Brain microvascular endothelial cell (primary cell): ENCODE measurements around the gene ATG101.

Experiments used
- DNase-seq: peaks from one replicate; pipeline ENCODE4 v3.0.0-alpha.2; 2020
- H3K27ac ChIP-seq: fragments of 250-450 bp; sonication (Bioruptor Pico); 2 replicates; pipeline ENCODE4 v1.5.1; 2020; ENCODE audit warnings: mild to moderate bottlenecking, moderate library complexity
- H3K27me3 ChIP-seq: fragments of 250-450 bp; sonication (Bioruptor Pico); replicated peaks from 2 replicates; pipeline ENCODE4 v1.5.1; 2020; ENCODE audit warnings: mild to moderate bottlenecking
- H3K36me3 ChIP-seq: fragments of 250-450 bp; sonication (Bioruptor Pico); replicated peaks from 2 replicates; pipeline ENCODE4 v1.5.1; 2020; ENCODE audit warnings: mild to moderate bottlenecking
- H3K4me3 ChIP-seq: 2 replicates; pipeline ENCODE4 v1.5.1; 2011; ENCODE audit warnings: low read depth, mild to moderate bottlenecking, control low read depth, low read length, moderate library complexity
- in situ Hi-C: cut with HindIII; loops from 2 replicates; pipeline ENCODE4 v1.10.0; 2017; ENCODE audit warnings: low sequenced_read_pairs, low pct_ligation_motif_present
- TF ChIP-seq, protein P1 (sequence below): IDR thresholded peaks from 2 replicates; pipeline ENCODE4 v1.5.1; 2011; ENCODE audit warnings: low read depth, mild to moderate bottlenecking, moderate library complexity, low read length, control low read depth, inconsistent platforms; ENCODE audit errors: missing control alignments

The ATG101 gene

DNA sequence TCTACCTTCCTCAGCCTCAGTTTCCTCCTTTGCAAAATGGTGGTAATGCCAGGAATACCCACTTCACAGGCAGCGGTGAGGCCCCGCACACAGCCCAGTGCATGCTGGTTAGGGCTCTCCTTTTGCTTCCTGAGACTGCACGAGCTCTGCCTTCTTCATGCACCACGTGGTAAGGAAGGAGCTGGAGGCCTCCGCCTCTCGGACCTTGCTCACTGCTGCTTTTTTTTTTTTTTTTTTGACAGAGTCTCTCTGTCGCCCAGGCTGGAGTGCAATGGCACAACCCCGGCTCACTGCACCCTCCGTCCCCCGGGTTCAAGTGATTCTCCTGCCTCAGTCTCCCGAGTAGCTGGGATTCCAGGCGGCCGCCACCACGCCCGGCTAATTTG lies 44.9 kb upstream of the ATG101 start:
- no peak overlapping the region for H3K4me3 ChIP-seq
- no peak overlapping the region for H3K27ac ChIP-seq
- DNase-seq, result no peak
- TF ChIP-seq, protein P1, sequence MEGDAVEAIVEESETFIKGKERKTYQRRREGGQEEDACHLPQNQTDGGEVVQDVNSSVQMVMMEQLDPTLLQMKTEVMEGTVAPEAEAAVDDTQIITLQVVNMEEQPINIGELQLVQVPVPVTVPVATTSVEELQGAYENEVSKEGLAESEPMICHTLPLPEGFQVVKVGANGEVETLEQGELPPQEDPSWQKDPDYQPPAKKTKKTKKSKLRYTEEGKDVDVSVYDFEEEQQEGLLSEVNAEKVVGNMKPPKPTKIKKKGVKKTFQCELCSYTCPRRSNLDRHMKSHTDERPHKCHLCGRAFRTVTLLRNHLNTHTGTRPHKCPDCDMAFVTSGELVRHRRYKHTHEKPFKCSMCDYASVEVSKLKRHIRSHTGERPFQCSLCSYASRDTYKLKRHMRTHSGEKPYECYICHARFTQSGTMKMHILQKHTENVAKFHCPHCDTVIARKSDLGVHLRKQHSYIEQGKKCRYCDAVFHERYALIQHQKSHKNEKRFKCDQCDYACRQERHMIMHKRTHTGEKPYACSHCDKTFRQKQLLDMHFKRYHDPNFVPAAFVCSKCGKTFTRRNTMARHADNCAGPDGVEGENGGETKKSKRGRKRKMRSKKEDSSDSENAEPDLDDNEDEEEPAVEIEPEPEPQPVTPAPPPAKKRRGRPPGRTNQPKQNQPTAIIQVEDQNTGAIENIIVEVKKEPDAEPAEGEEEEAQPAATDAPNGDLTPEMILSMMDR, result no peak
- no peaks in the 10 kb centered on the region for H3K27me3 ChIP-seq
- no peaks in the 10 kb centered on the region for H3K36me3 ChIP-seq
- in situ Hi-C loops, result loop anchor here (5.0 kb wide), 1 partner anchor 57 kb away; no protein-coding TSS in a partner anchor

DNA sequence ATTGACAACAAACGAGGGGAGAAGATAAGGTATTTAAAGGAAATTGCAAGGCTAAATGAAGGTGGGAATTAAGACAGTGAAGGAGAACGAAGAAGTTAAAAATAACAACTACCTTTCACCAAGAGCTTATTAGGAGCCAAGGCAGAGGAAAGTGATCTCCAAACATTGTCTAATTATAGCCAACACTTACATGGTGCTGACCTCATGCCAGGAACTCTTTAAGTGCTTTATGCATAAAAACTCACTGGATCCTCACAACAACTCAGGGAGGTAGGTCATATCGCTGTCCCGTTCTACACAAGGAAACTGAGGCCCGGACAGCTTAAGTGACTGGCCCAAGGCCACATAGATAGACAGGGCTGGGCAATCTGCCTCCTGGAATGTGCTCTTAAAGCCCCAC lies 43.5 kb upstream of the ATG101 start:
- TF ChIP-seq, protein P1, result no peak
- in situ Hi-C loops, result no loop called here
- H3K27me3 ChIP-seq, result no peaks in the 10 kb centered on the region
- H3K27ac ChIP-seq, result no peak overlapping the region
- DNase-seq, result no peak
- H3K36me3 ChIP-seq, result no peaks in the 10 kb centered on the region
- no peak overlapping the region for H3K4me3 ChIP-seq

DNA sequence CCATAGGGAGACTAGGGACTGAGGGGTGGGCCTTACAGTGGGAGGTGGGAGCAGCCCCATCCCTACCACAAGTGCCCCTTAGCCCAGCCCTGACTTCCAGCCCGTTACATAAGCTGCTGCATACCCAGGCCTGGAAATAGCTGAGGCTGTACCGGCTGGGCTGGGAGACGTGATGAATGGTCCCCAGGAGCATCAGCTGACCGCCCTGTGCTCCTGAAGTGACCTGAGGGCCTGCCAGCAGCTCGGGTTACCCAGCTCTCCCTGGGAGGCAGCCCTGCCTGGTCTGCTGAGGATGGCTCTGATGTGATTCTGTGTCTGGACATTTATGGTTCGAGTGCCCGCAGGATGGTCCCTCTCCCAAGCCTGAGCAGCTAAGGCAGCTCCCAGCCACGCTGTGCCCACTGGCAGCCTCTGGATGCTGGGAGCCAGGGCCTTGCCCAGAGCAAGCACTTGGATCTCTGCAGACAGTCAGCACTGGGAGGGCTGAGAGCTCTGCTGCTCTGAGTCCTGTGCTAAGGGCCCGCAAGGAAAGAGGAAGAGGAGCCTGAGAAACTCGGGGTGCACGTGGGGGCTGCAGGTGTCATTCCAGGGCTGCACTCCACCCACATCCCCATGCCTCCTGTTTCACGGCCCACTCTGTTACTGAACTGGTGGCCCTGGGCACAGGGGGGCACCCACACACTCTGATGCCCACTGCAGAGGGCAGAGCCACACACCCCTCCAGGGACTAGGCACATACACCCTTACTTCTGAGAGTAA lies 42.5 kb upstream of the ATG101 start:
- Histone ChIP-seq H3K36me3 (no peaks in the 10 kb centered on the region), H3K27ac (no peak overlapping the region), H3K4me3 (no peak overlapping the region), H3K27me3 (no peaks in the 10 kb centered on the region)
- TF ChIP-seq, protein P1, result no peak
- DNase-seq, result no peak
- in situ Hi-C loops, result no loop called here

DNA sequence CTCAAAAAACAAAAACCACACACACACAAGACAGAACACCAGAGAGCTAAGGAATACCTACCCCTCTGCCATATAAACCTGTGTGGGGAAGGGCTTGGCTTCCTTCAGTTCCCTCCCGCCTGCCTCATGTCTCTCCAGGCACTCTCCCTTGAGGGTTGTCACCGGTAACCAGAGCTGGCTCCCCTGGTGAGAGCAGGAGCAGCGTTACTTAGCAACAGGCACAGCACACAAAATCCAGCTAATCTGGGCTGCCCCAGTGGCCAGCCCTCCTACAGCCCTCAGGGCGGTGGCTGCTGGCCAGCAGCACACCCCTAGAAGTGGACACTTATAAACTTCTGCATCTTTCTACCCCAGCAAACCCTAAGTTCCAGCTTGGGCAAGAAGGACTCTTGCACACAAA lies 40.1 kb upstream of the ATG101 start:
- H3K36me3 ChIP-seq, result no peaks in the 10 kb centered on the region
- TF ChIP-seq, protein P1, result no peak
- H3K27ac ChIP-seq, result no peak overlapping the region
- no peaks in the 10 kb centered on the region for H3K27me3 ChIP-seq
- in situ Hi-C loops, result no loop called here
- H3K4me3 ChIP-seq, result no peak overlapping the region
- DNase-seq, result peak; percentile 78

DNA sequence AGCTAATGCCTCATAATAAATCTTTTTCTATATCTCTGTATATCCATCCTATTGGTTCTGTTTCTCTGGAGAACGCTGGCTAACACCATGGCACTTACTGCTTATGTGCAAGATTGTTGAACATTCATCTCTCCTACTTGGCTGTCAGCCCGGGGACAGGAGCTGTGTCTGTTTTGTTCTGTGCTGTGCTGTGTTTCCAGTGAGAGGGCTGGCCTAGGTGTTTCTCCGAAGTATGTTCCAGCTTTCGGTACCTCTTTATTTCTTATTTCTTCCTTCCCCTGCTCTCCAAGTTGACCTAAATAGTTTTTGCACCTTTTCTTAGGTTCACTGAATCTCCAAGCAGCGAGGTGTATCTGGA lies 37.4 kb upstream of the ATG101 start:
- peak overlapping the region; percentile 57 for H3K27ac ChIP-seq
- H3K27me3 ChIP-seq, result no peaks in the 10 kb centered on the region
- TF ChIP-seq, protein P1, result no peak
- H3K4me3 ChIP-seq, result peak overlapping the region; percentile 41
- DNase-seq, result peak; percentile 79
- no peaks in the 10 kb centered on the region for H3K36me3 ChIP-seq
- in situ Hi-C loops, result no loop called here
